Measurements from ENCODE around the gene PRKG1. TPM values are rescaled to one million over a fixed set of nuclear protein-coding genes. Genes with fewer than 3 reads are reported as not detected.

Gene PRKG1
- total and polyA plus RNA-seq, 2 of the 8 experiments (the other 6 are each of a cell fraction or from before 2014, with no cell fraction given) = 4.2 to 15.2 TPM

GRCh38 chr10:51527522-51528219 lies 453.4 kb downstream of the PRKG1 start:
- no peak overlapping the region for H4K5ac ChIP-seq (ENCODE audit: insufficient read length, low read depth, low read length)
- H3K56ac ChIP-seq (replicated peaks; ENCODE audit: insufficient read length, low read depth, low read length) = no peak overlapping the region
- H3K79me1 ChIP-seq (ENCODE audit: low read depth, low read length) = no peaks in the 10 kb centered on the region
- no peak overlapping the region for H3K9ac ChIP-seq (replicated peaks in 1 of 4; ENCODE audit: extremely low read depth in 1 of 4, low read depth in 3 of 4, low read length in 3 of 4)
- H2AK5ac ChIP-seq (ENCODE audit: low read depth, low read length) = no peak overlapping the region
- no peak overlapping the region for H3K27ac ChIP-seq (ENCODE audit: low read depth, low read length)
- no peaks in the 10 kb centered on the region for H3K23me2 ChIP-seq (ENCODE audit: low read depth, low read length)
- no peak overlapping the region for H3K18ac ChIP-seq (ENCODE audit: extremely low read depth, low read length)
- H2BK120ac ChIP-seq (replicated peaks; ENCODE audit: low read depth, low read length) = no peak overlapping the region
- H3K4me2 ChIP-seq (ENCODE audit: insufficient read depth in 1 of 2, low read depth in 2 of 2, low read length in 2 of 2) = no peak overlapping the region
- FAIRE-seq (no peak), DNase-seq (ENCODE audit: low read depth in 1 of 2, low spot score in 2 of 2) (no peak)
- no peak overlapping the region for H4K8ac ChIP-seq (ENCODE audit: extremely low read depth, insufficient read depth, low read length)
- 86% methylated on average over 11 of the region's 11 CpGs; no CpG with 5 or more reads in 1 of the 2 experiments for WGBS, 2 experiments (ENCODE audit: extremely low coverage in 1 of 2, insufficient coverage in 1 of 2, insufficient read length in 1 of 2, insufficient replicate concordance in 2 of 2, low coverage in 1 of 2, low lambda C conversion rate in 2 of 2, missing lambda C conversion rate in 1 of 2)
- no peak overlapping the region for H3K4me3 ChIP-seq (ENCODE audit: extremely low read depth in 1 of 4, insufficient read depth in 2 of 4, low read depth in 3 of 4, low read length in 4 of 4)
- H3K4ac ChIP-seq (replicated peaks; ENCODE audit: insufficient read length, low read depth, low read length) = no peak overlapping the region
- H3K9me3 ChIP-seq (ENCODE audit: insufficient read depth in 2 of 2, low read depth in 1 of 2, low read length in 1 of 2) = no peaks in the 10 kb centered on the region
- no peaks in the 10 kb centered on the region for H4K20me1 ChIP-seq (replicated peaks in 1 of 2; ENCODE audit: control insufficient read depth in 1 of 2, insufficient read depth in 2 of 2, low read length in 2 of 2)
- no peaks in the 10 kb centered on the region; a peak in 1 of 7 replicates for H3K4me1 ChIP-seq (replicated peaks in 1 of 4; ENCODE audit: control insufficient read depth in 3 of 4, insufficient read depth in 4 of 4, low read length in 3 of 4)
- ChIA-PET CTCF (ENCODE audit: partially characterized antibody) (interaction anchor here (1.3 kb wide), 1 partner anchor 20 kb away, joined by 3 read pairs; no protein-coding TSS in a partner anchor), POLR2A (ENCODE audit: partially characterized antibody) (interaction anchor here (0.7 kb wide), 1 partner anchor 8 kb away, joined by 3 read pairs; no protein-coding TSS in a partner anchor)
- H4K91ac ChIP-seq (replicated peaks; ENCODE audit: insufficient read length, low read length) = no peak overlapping the region
- H3K36me3 ChIP-seq (ENCODE audit: control insufficient read depth in 2 of 4, insufficient read depth in 4 of 4, low read length in 3 of 4) = no peaks in the 10 kb centered on the region
- H3K14ac ChIP-seq (ENCODE audit: insufficient read length) = no peak overlapping the region
- H3K23ac ChIP-seq (ENCODE audit: insufficient read length) = no peak overlapping the region
- no peak overlapping the region for H2AFZ ChIP-seq (ENCODE audit: low read length)
- H2BK15ac ChIP-seq (ENCODE audit: low read length) = no peak overlapping the region
- no peaks in the 10 kb centered on the region for H3K27me3 ChIP-seq (replicated peaks in 1 of 4; ENCODE audit: control insufficient read depth in 3 of 4, extremely low read depth in 1 of 4, insufficient read depth in 3 of 4, low read length in 3 of 4)
- H3K79me2 ChIP-seq (ENCODE audit: control insufficient read depth in 1 of 2, insufficient read depth in 2 of 2, low read length in 2 of 2) = no peaks in the 10 kb centered on the region
- H2BK20ac ChIP-seq (ENCODE audit: low read length) = no peak overlapping the region
- H2BK12ac ChIP-seq (ENCODE audit: low read depth, low read length) = no peak overlapping the region
- no peak overlapping the region for H2BK5ac ChIP-seq (ENCODE audit: low read depth, low read length)
- no peak for TF ChIP-seq BRCA1 (IDR thresholded peaks at IDR 0.05; ENCODE audit: low read depth, low read length)
- no peak for TF ChIP-seq EGR1 (IDR thresholded peaks at IDR 0.05; ENCODE audit: borderline replicate concordance, low read depth, low read length)
- TF ChIP-seq SRF (IDR thresholded peaks at IDR 0.05; ENCODE audit: low read depth, low read length) = no peak
- TF ChIP-seq, protein P1, sequence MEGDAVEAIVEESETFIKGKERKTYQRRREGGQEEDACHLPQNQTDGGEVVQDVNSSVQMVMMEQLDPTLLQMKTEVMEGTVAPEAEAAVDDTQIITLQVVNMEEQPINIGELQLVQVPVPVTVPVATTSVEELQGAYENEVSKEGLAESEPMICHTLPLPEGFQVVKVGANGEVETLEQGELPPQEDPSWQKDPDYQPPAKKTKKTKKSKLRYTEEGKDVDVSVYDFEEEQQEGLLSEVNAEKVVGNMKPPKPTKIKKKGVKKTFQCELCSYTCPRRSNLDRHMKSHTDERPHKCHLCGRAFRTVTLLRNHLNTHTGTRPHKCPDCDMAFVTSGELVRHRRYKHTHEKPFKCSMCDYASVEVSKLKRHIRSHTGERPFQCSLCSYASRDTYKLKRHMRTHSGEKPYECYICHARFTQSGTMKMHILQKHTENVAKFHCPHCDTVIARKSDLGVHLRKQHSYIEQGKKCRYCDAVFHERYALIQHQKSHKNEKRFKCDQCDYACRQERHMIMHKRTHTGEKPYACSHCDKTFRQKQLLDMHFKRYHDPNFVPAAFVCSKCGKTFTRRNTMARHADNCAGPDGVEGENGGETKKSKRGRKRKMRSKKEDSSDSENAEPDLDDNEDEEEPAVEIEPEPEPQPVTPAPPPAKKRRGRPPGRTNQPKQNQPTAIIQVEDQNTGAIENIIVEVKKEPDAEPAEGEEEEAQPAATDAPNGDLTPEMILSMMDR (IDR thresholded peaks at IDR 0.05; ENCODE audit: control extremely low read depth in 1 of 3, insufficient read depth in 1 of 3, low read depth in 1 of 3, low read length in 3 of 3) = no peak
- no peak for TF ChIP-seq TBP (IDR thresholded peaks at IDR 0.05; ENCODE audit: low read depth, low read length)
- TF ChIP-seq RFX5 (IDR thresholded peaks at IDR 0.05; ENCODE audit: borderline replicate concordance, low read depth, low read length) = no peak
- no peak for TF ChIP-seq RAD21 (IDR thresholded peaks at IDR 0.05 in 1 of 2, conservative IDR thresholded peaks at IDR 0.05 in 1 of 2; ENCODE audit: low read depth in 2 of 2, low read length in 2 of 2)
- no peak for TF ChIP-seq YY1 (IDR thresholded peaks at IDR 0.05; ENCODE audit: low read depth, low read length)
- TF ChIP-seq SIRT6 (IDR thresholded peaks at IDR 0.05; ENCODE audit: low read length) = no peak
- no peak for TF ChIP-seq GABPA (IDR thresholded peaks at IDR 0.05; ENCODE audit: borderline replicate concordance, insufficient read depth, low read length)

Data from H1 (cell line).